ENCODE measurements around the gene RAB22A. TPM values are rescaled to one million over a fixed set of nuclear protein-coding genes. Genes with fewer than 3 reads are reported as not detected.

Gene RAB22A
- total and polyA plus RNA-seq, 2 of the 4 experiments (the other 2 are of a cell fraction): 8.2 to 8.4 TPM

DNA sequence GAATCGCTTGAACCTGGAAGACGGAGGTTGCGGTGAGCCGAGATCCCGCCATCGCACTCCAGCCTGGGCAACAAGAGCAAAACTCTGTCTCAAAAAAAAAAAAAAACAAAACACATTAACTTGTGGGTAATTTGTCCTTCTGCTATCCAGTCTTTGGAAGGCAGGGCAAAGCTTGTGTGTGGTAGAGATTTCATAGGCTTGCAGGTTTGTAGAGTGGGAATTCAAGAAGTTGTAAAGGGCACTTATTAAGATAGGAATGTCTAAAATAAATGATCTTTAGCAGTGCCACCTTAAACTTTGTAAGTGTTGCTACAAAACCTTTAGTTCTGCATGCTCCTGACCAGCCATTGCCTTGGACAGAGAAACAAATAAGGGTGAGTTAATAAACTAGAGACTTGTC is 87.9 kb downstream of the RAB22A start:
- WGBS, 2 experiments (ENCODE audit: extremely low coverage in 2 of 2, insufficient read length in 1 of 2): no CpG with 5 or more reads among the region's 6 CpGs
- H4K8ac ChIP-seq (ENCODE audit: low read depth in 2 of 2, low read length in 2 of 2): no peak overlapping the region
- H3K18ac ChIP-seq (ENCODE audit: low read depth, low read length): no peak overlapping the region
- H2AK9ac ChIP-seq (replicated peaks; ENCODE audit: low read depth, low read length, poor library complexity): no peak overlapping the region
- no peak overlapping the region for H3K4me2 ChIP-seq (ENCODE audit: low read depth, low read length)
- H3K9me1 ChIP-seq (ENCODE audit: insufficient read depth, low read length): peaks cover 21% of the 10 kb centered on the region
- no peak overlapping the region for H3K27ac ChIP-seq (ENCODE audit: insufficient read depth, low read length)
- no peak overlapping the region for H3K23ac ChIP-seq (ENCODE audit: low read depth, low read length)
- ATAC-seq (ENCODE audit: low read depth) (no peak), DNase-seq (no peak)
- in situ Hi-C loops (cut with MboI; ENCODE audit: low sequenced_read_pairs) (no loop called here), dilution Hi-C loops (cut with HindIII; ENCODE audit: low sequenced_read_pairs, unreplicated experiment) (no loop called here), intact Hi-C loops (cut with micrococcal nuclease) (no loop called here)
- H3K79me1 ChIP-seq (ENCODE audit: low read depth in 1 of 2, low read length in 2 of 2): peaks cover 30 to 75% of the 10 kb centered on the region in 2 experiments
- POLR2A ChIA-PET (ENCODE audit: unreplicated experiment): no interaction called here
- no peak overlapping the region for H3K14ac ChIP-seq (replicated peaks; ENCODE audit: low read depth, low read length)
- no peak overlapping the region for H3K9ac ChIP-seq (ENCODE audit: low read depth, low read length)
- no peak overlapping the region for H2BK5ac ChIP-seq (ENCODE audit: low read depth, low read length, poor library complexity, severe bottlenecking)
- no peaks in the 10 kb centered on the region for H3K9me3 ChIP-seq (ENCODE audit: control insufficient read depth, insufficient read depth, low read length)
- H2BK20ac ChIP-seq (ENCODE audit: low read depth, low read length): no peak overlapping the region
- H3K4me1 ChIP-seq (ENCODE audit: control insufficient read depth, insufficient read depth, low read length): peaks cover 2% of the 10 kb centered on the region
- no peak overlapping the region for H4K5ac ChIP-seq (ENCODE audit: low read depth, low read length)
- H4K91ac ChIP-seq (ENCODE audit: insufficient read depth, low read depth, low read length): no peak overlapping the region
- no peaks in the 10 kb centered on the region for H3K27me3 ChIP-seq (ENCODE audit: control insufficient read depth, insufficient read depth, low read length)
- no peak overlapping the region for H3K4ac ChIP-seq (ENCODE audit: low read depth, low read length)
- H2AFZ ChIP-seq (replicated peaks; ENCODE audit: low read length, poor library complexity): no peak overlapping the region
- no peak overlapping the region for H3K56ac ChIP-seq (ENCODE audit: extremely low read depth, insufficient read depth, low read length)
- H2BK15ac ChIP-seq (ENCODE audit: low read depth, low read length): no peak overlapping the region
- CTCF ChIA-PET: interaction anchor here (0.7 kb wide), 1 partner anchor 52 kb away, joined by 3 read pairs; no protein-coding TSS in a partner anchor
- no peak overlapping the region for H2BK120ac ChIP-seq (ENCODE audit: low read depth, low read length)
- H4K20me1 ChIP-seq (ENCODE audit: insufficient read depth, low read length): peaks cover 91% of the 10 kb centered on the region
- H3K36me3 ChIP-seq (ENCODE audit: control insufficient read depth, insufficient read depth, low read length): no peaks in the 10 kb centered on the region
- TF ChIP-seq NFE2L2 (IDR thresholded peaks at IDR 0.05; ENCODE audit: low read depth, low read length) (no peak), CHD1 (IDR thresholded peaks at IDR 0.05; ENCODE audit: low read depth, low read length) (no peak), POLR2A (IDR thresholded peaks at IDR 0.05; ENCODE audit: low read depth, low read length) (no peak), MAFK (IDR thresholded peaks at IDR 0.05; ENCODE audit: low read depth, low read length) (no peak), BHLHE40 (IDR thresholded peaks at IDR 0.05; ENCODE audit: low read depth, low read length) (no peak), FOS (IDR thresholded peaks at IDR 0.05; ENCODE audit: low read depth, low read length) (no peak), CEBPB (IDR thresholded peaks at IDR 0.05; ENCODE audit: low read depth, low read length) (no peak), RFX5 (IDR thresholded peaks at IDR 0.05; ENCODE audit: low read depth, low read length) (no peak), RCOR1 (IDR thresholded peaks at IDR 0.05; ENCODE audit: insufficient replicate concordance, low read length) (no peak), MAZ (IDR thresholded peaks at IDR 0.05; ENCODE audit: borderline replicate concordance, low read depth, low read length) (no peak), RAD21 (IDR thresholded peaks at IDR 0.05; ENCODE audit: low read length) (no peak), MXI1 (IDR thresholded peaks at IDR 0.05; ENCODE audit: borderline replicate concordance, low read depth, low read length) (no peak), SMC3 (IDR thresholded peaks at IDR 0.05; ENCODE audit: low read depth, low read length) (no peak)
- TF ChIP-seq, protein P1, sequence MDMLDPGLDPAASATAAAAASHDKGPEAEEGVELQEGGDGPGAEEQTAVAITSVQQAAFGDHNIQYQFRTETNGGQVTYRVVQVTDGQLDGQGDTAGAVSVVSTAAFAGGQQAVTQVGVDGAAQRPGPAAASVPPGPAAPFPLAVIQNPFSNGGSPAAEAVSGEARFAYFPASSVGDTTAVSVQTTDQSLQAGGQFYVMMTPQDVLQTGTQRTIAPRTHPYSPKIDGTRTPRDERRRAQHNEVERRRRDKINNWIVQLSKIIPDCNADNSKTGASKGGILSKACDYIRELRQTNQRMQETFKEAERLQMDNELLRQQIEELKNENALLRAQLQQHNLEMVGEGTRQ (IDR thresholded peaks at IDR 0.05; ENCODE audit: low read depth, low read length): no peak
- TF ChIP-seq, protein P2, sequence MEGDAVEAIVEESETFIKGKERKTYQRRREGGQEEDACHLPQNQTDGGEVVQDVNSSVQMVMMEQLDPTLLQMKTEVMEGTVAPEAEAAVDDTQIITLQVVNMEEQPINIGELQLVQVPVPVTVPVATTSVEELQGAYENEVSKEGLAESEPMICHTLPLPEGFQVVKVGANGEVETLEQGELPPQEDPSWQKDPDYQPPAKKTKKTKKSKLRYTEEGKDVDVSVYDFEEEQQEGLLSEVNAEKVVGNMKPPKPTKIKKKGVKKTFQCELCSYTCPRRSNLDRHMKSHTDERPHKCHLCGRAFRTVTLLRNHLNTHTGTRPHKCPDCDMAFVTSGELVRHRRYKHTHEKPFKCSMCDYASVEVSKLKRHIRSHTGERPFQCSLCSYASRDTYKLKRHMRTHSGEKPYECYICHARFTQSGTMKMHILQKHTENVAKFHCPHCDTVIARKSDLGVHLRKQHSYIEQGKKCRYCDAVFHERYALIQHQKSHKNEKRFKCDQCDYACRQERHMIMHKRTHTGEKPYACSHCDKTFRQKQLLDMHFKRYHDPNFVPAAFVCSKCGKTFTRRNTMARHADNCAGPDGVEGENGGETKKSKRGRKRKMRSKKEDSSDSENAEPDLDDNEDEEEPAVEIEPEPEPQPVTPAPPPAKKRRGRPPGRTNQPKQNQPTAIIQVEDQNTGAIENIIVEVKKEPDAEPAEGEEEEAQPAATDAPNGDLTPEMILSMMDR (conservative IDR thresholded peaks at IDR 0.05; ENCODE audit: low read depth, low read length): no peak
- TF ChIP-seq, protein P3, sequence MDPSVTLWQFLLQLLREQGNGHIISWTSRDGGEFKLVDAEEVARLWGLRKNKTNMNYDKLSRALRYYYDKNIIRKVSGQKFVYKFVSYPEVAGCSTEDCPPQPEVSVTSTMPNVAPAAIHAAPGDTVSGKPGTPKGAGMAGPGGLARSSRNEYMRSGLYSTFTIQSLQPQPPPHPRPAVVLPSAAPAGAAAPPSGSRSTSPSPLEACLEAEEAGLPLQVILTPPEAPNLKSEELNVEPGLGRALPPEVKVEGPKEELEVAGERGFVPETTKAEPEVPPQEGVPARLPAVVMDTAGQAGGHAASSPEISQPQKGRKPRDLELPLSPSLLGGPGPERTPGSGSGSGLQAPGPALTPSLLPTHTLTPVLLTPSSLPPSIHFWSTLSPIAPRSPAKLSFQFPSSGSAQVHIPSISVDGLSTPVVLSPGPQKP (IDR thresholded peaks at IDR 0.05; ENCODE audit: borderline replicate concordance, low read depth, low read length): no peak
- no peak overlapping the region for H3K4me3 ChIP-seq (ENCODE audit: insufficient read depth, low read depth, low read length)
- H2AK5ac ChIP-seq (ENCODE audit: low read depth, low read length): no peak overlapping the region
- no TSS peak for BruUV-seq (replicated peaks)

Measured in IMR-90 (cell line).